Mesenchymal stem cell (in vitro differentiated cells and primary cell): ENCODE measurements around the gene FAM78B.

Source experiments
- DNase-seq: peaks from one replicate; pipeline ENCODE4 v3.0.0-alpha.2; 2013
- H2AFZ ChIP-seq: one replicate; pipeline ENCODE4 v1.6.1; 2013; ENCODE audit warnings: low read depth, mild to moderate bottlenecking, control low read depth, inconsistent platforms, low read length, moderate library complexity
- H2AK5ac ChIP-seq: 2 replicates; pipeline ENCODE4 v1.6.1; 2013; ENCODE audit warnings: low read length, moderate library complexity, mild to moderate bottlenecking, inconsistent platforms; ENCODE audit not compliant: severe bottlenecking
- H2BK120ac ChIP-seq: one replicate; pipeline ENCODE4 v1.6.1; 2013; ENCODE audit warnings: low read depth, mild to moderate bottlenecking, inconsistent platforms, low read length, moderate library complexity
- H2BK12ac ChIP-seq, 2 experiments: one replicate each; pipeline ENCODE4 v1.6.1; 2013; ENCODE audit warnings: inconsistent platforms in 2 of 2, low read length in 2 of 2, mild to moderate bottlenecking in 2 of 2, moderate library complexity in 2 of 2, control low read depth in 1 of 2
- H2BK15ac ChIP-seq: one replicate; pipeline ENCODE4 v1.6.1; 2013; ENCODE audit warnings: mild to moderate bottlenecking, low read depth, inconsistent platforms; ENCODE audit not compliant: poor library complexity, severe bottlenecking
- H2BK5ac ChIP-seq: 2 replicates; pipeline ENCODE4 v1.6.1; 2013; ENCODE audit warnings: low read depth, mild to moderate bottlenecking, low read length, control low read depth, inconsistent platforms; ENCODE audit not compliant: poor library complexity, severe bottlenecking
- H3K14ac ChIP-seq, 2 experiments: one replicate each; pipeline ENCODE4 v1.6.1; 2013; ENCODE audit warnings: inconsistent platforms in 2 of 2, low read length in 2 of 2, control low read depth in 1 of 2, mild to moderate bottlenecking in 1 of 2, moderate library complexity in 1 of 2
- H3K18ac ChIP-seq, 2 experiments: one replicate each; pipeline ENCODE4 v1.6.1; 2013; ENCODE audit warnings: inconsistent platforms in 2 of 2, low read length in 2 of 2, control low read depth in 1 of 2, low read depth in 1 of 2, mild to moderate bottlenecking in 1 of 2
- H3K23ac ChIP-seq, 2 experiments: one replicate each; pipeline ENCODE4 v1.6.1; 2013; ENCODE audit warnings: inconsistent platforms in 2 of 2, low read length in 2 of 2, mild to moderate bottlenecking in 2 of 2, moderate library complexity in 2 of 2, control low read depth in 1 of 2
- H3K27ac ChIP-seq: 2 replicates; pipeline ENCODE4 v1.5.1; 2013; ENCODE audit warnings: mild to moderate bottlenecking, moderate library complexity, low read length, control low read depth, inconsistent platforms; ENCODE audit not compliant: poor library complexity, severe bottlenecking
- H3K27me3 ChIP-seq, 2 experiments: 2 replicates each; pipeline versions ENCODE4 v1.6.1 to v1.7.0; 2013; ENCODE audit warnings: low read length in 2 of 2, mild to moderate bottlenecking in 2 of 2, moderate library complexity in 2 of 2, control low read depth in 1 of 2, inconsistent platforms in 1 of 2; ENCODE audit not compliant: control insufficient read depth in 1 of 2, insufficient read depth in 1 of 2
- H3K36me3 ChIP-seq, 2 experiments: 2 replicates each; pipeline versions ENCODE4 v1.6.1 to v1.7.0; 2013; ENCODE audit warnings: low read length in 2 of 2, control low read depth in 1 of 2, inconsistent platforms in 1 of 2, low read depth in 1 of 2, mild to moderate bottlenecking in 1 of 2; ENCODE audit not compliant: insufficient read depth in 2 of 2, control insufficient read depth in 1 of 2
- H3K4ac ChIP-seq, 2 experiments: one replicate each; pipeline ENCODE4 v1.6.1; 2013; ENCODE audit warnings: inconsistent platforms in 2 of 2, low read length in 2 of 2, mild to moderate bottlenecking in 2 of 2, moderate library complexity in 2 of 2, control low read depth in 1 of 2, low read depth in 1 of 2
- H3K4me1 ChIP-seq: 2 replicates; pipeline ENCODE4 v1.6.1; 2013; ENCODE audit warnings: low read depth, low read length, control low read depth; ENCODE audit not compliant: control insufficient read depth, insufficient read depth
- H3K4me2 ChIP-seq: 2 replicates; pipeline ENCODE4 v1.6.1; 2013; ENCODE audit warnings: low read length, mild to moderate bottlenecking, inconsistent platforms; ENCODE audit not compliant: poor library complexity, severe bottlenecking
- H3K4me3 ChIP-seq, 2 experiments: 2 replicates each; pipeline versions ENCODE4 v1.5.1 to v1.7.0; 2013; ENCODE audit warnings: low read length in 2 of 2, mild to moderate bottlenecking in 2 of 2, control low read depth in 1 of 2, low read depth in 1 of 2; ENCODE audit not compliant: insufficient read depth in 1 of 2
- H3K79me1 ChIP-seq: replicated peaks from 2 replicates; pipeline ENCODE4 v1.6.1; 2013; ENCODE audit warnings: mild to moderate bottlenecking, control low read depth, low read length, inconsistent platforms; ENCODE audit not compliant: poor library complexity, severe bottlenecking
- H3K9ac ChIP-seq: 2 replicates; pipeline ENCODE4 v1.7.0; 2013; ENCODE audit warnings: mild to moderate bottlenecking, low read length, moderate library complexity
- H3K9me3 ChIP-seq: 2 replicates; pipeline ENCODE4 v1.7.0; 2013; ENCODE audit warnings: mild to moderate bottlenecking, low read length; ENCODE audit not compliant: control insufficient read depth
- H4K8ac ChIP-seq: one replicate; pipeline ENCODE4 v1.6.1; 2013; ENCODE audit warnings: inconsistent platforms, mild to moderate bottlenecking, low read length, moderate library complexity
- H4K91ac ChIP-seq: one replicate; pipeline ENCODE4 v1.6.1; 2013; ENCODE audit warnings: mild to moderate bottlenecking, low read length, inconsistent platforms
- WGBS: methylation state at CpG from one replicate; pipeline ENCODE4 v1.1.7; 2013; ENCODE audit warnings: mixed read lengths; 5-methylcytosine and 5-hydroxymethylcytosine counted together

Gene FAM78B

GRCh38 chr1:166176416-166176815 lies 9.6 kb upstream of the FAM78B start:
- no peak overlapping the region for H3K4me3 ChIP-seq

GRCh38 chr1:166175032-166175431 lies 8.2 kb upstream of the FAM78B start:
- no peak overlapping the region for H3K4me3 ChIP-seq
- no peak overlapping the region for H2BK5ac ChIP-seq
- no peak overlapping the region for H3K9ac ChIP-seq
- no peak overlapping the region for H3K14ac ChIP-seq
- no peak overlapping the region for H3K4ac ChIP-seq
- no peak overlapping the region for H2BK120ac ChIP-seq
- no peak overlapping the region for H3K27ac ChIP-seq
- no peak overlapping the region for H3K23ac ChIP-seq
- no peak overlapping the region for H3K18ac ChIP-seq
- H3K79me1 ChIP-seq: no peaks in the 10 kb centered on the region
- H4K8ac ChIP-seq: no peak overlapping the region
- no peak for DNase-seq
- H3K4me1 ChIP-seq: no peaks in the 10 kb centered on the region
- no peaks in the 10 kb centered on the region for H3K36me3 ChIP-seq
- no peak overlapping the region for H2AFZ ChIP-seq
- H3K27me3 ChIP-seq: no peaks in the 10 kb centered on the region
- H2BK15ac ChIP-seq: no peak overlapping the region
- H3K4me2 ChIP-seq: no peak overlapping the region
- no peak overlapping the region for H4K91ac ChIP-seq
- no peak overlapping the region for H2AK5ac ChIP-seq
- H2BK12ac ChIP-seq: no peak overlapping the region
- H3K9me3 ChIP-seq: no peaks in the 10 kb centered on the region

More at GRCh38 chr1:166176416-166176815, 9.6 kb upstream of the FAM78B start:
- Histone ChIP-seq H3K79me1 (no peaks in the 10 kb centered on the region), H3K27me3 (no peaks in the 10 kb centered on the region), H3K36me3 (no peaks in the 10 kb centered on the region), H3K14ac (no peak overlapping the region), H3K4ac (no peak overlapping the region), H3K23ac (no peak overlapping the region), H3K9ac (no peak overlapping the region), H2AFZ (no peak overlapping the region), H4K91ac (no peak overlapping the region), H2BK12ac (no peak overlapping the region), H3K4me2 (no peak overlapping the region), H3K27ac (no peak overlapping the region), H2BK5ac (no peak overlapping the region), H2BK120ac (no peak overlapping the region), H3K9me3 (no peaks in the 10 kb centered on the region), H3K4me1 (no peaks in the 10 kb centered on the region), H4K8ac (no peak overlapping the region), H2AK5ac (no peak overlapping the region), H2BK15ac (no peak overlapping the region), H3K18ac (no peak overlapping the region)
- no peak for DNase-seq
- 72% methylated on average over 2 of the region's 2 CpGs for WGBS

DNA sequence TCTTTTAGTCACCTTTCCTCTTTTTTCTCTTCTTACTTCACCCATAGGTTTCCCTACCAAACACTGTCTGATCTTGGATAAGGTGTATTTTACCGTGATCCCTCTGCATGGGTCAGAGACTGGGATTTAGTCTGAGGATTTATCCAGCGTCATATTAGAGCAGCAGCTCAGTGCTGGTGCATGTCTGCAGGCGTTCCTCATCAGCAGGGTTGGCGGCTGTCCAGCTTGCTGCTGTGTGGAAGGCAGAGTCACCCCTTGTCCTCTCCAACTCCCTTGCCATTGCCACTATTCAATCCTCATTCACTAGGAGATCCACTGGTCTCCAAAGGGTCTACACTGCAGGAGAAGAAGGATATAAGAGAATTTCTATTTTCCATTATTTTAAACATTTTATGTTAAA lies 7.3 kb upstream of the FAM78B start:
- Histone ChIP-seq H3K4me2 (no peak overlapping the region), H4K91ac (no peak overlapping the region), H2BK15ac (no peak overlapping the region), H3K4me3 (no peak overlapping the region), H3K79me1 (no peaks in the 10 kb centered on the region), H3K18ac (no peak overlapping the region), H2BK5ac (no peak overlapping the region), H3K4me1 (no peaks in the 10 kb centered on the region), H4K8ac (no peak overlapping the region), H2BK12ac (no peak overlapping the region), H3K9me3 (no peaks in the 10 kb centered on the region), H3K14ac (no peak overlapping the region), H2AK5ac (no peak overlapping the region), H2BK120ac (no peak overlapping the region), H2AFZ (no peak overlapping the region), H3K4ac (no peak overlapping the region), H3K27me3 (no peaks in the 10 kb centered on the region), H3K27ac (no peak overlapping the region), H3K9ac (no peak overlapping the region), H3K23ac (no peak overlapping the region), H3K36me3 (no peaks in the 10 kb centered on the region)
- no peak for DNase-seq
- WGBS: 82% methylated on average over 4 of the region's 4 CpGs

DNA sequence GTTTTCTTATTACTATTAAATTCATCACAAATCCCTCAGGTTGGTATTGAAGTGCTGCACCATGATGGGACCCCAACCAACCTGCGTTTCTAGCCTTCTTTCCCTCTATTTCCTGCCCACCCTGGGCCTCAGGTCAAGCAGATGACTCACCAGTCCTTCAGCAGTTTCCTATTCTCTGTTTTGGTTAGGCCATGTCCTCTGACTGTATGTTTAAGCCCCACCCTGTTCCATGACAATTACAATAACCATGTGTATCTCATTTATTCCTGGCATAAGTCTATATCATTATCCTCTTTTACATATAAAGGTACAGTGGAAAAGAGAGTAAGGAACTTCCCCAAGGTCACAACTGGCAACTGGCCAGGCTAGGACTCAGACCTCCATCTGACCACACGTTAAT lies 5.3 kb upstream of the FAM78B start:
- Histone ChIP-seq H3K14ac (no peak overlapping the region), H2BK120ac (no peak overlapping the region), H3K4me3 (no peak overlapping the region), H3K9me3 (no peaks in the 10 kb centered on the region), H3K27me3 (peaks cover 0 to 12% of the 10 kb centered on the region in 2 experiments), H4K8ac (no peak overlapping the region), H3K79me1 (no peaks in the 10 kb centered on the region), H2BK15ac (no peak overlapping the region), H3K4me2 (no peak overlapping the region), H3K4me1 (peaks cover under 1% of the 10 kb centered on the region), H2BK12ac (no peak overlapping the region), H3K9ac (no peak overlapping the region), H2AFZ (no peak overlapping the region), H3K18ac (no peak overlapping the region), H4K91ac (no peak overlapping the region), H3K4ac (no peak overlapping the region), H3K27ac (no peak overlapping the region), H3K36me3 (no peaks in the 10 kb centered on the region), H2AK5ac (no peak overlapping the region), H2BK5ac (no peak overlapping the region), H3K23ac (no peak overlapping the region)
- no peak for DNase-seq
- WGBS: 23% methylated on average over 1 of the region's 2 CpGs
